Measurements from ENCODE around the gene SEC23A. TPM values are rescaled to one million over a fixed set of nuclear protein-coding genes. Genes with fewer than 3 reads are reported as not detected.
A peak's percentile ranks its signal among the peaks of the same experiment; 100 is the strongest.

Gene SEC23A
- total and polyA plus RNA-seq, 2 of the 13 experiments (the other 11 are each of a cell fraction or from before 2014, with no cell fraction given): 403 to 887 TPM

- TF ChIP-seq PTBP1 (IDR thresholded peaks at IDR 0.05; ENCODE audit: low read depth, low read length, poor library complexity, severe bottlenecking): no peak
- no peak for TF ChIP-seq THAP8 (CRISPR knock-in tag; IDR thresholded peaks at IDR 0.05; ENCODE audit: borderline replicate concordance)
- TF ChIP-seq MIXL1 (CRISPR knock-in tag; IDR thresholded peaks at IDR 0.05): peak; percentile 80
- no peak for TF ChIP-seq TBP (CRISPR knock-in tag; IDR thresholded peaks at IDR 0.05)
- TF ChIP-seq E2F5 (CRISPR knock-in tag; conservative IDR thresholded peaks at IDR 0.05): no peak
- no peak for TF ChIP-seq PHF20 (CRISPR knock-in tag; IDR thresholded peaks at IDR 0.05)
- no peak for TF ChIP-seq MTF2 (CRISPR knock-in tag; IDR thresholded peaks at IDR 0.05; ENCODE audit: borderline replicate concordance)
- no peak for TF ChIP-seq MIER3 (CRISPR knock-in tag; IDR thresholded peaks at IDR 0.05; ENCODE audit: borderline replicate concordance)
- TF ChIP-seq HOXA5 (CRISPR knock-in tag; IDR thresholded peaks at IDR 0.05): 0 out of 2 replicates have a peak, but pooled peaks have one; percentile 28
- TF ChIP-seq, protein P1, sequence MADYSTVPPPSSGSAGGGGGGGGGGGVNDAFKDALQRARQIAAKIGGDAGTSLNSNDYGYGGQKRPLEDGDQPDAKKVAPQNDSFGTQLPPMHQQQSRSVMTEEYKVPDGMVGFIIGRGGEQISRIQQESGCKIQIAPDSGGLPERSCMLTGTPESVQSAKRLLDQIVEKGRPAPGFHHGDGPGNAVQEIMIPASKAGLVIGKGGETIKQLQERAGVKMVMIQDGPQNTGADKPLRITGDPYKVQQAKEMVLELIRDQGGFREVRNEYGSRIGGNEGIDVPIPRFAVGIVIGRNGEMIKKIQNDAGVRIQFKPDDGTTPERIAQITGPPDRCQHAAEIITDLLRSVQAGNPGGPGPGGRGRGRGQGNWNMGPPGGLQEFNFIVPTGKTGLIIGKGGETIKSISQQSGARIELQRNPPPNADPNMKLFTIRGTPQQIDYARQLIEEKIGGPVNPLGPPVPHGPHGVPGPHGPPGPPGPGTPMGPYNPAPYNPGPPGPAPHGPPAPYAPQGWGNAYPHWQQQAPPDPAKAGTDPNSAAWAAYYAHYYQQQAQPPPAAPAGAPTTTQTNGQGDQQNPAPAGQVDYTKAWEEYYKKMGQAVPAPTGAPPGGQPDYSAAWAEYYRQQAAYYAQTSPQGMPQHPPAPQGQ (CRISPR knock-in tag; IDR thresholded peaks at IDR 0.05; ENCODE audit: borderline replicate concordance): no peak
- no peak for TF ChIP-seq ZBTB42 (CRISPR knock-in tag; IDR thresholded peaks at IDR 0.05)
- TF ChIP-seq ZNF749 (CRISPR knock-in tag; IDR thresholded peaks at IDR 0.05; ENCODE audit: borderline replicate concordance): no peak
- TF ChIP-seq PCBP2 (optimal IDR thresholded peaks at IDR 0.05; ENCODE audit: low read depth, low read length, poor library complexity, severe bottlenecking): no peak
- peak; percentile 59; the same call in 1 of the 2 replicates for TF ChIP-seq SIN3B (IDR thresholded peaks at IDR 0.05; ENCODE audit: low read length)
- no peak for TF ChIP-seq ZNF18 (CRISPR knock-in tag; IDR thresholded peaks at IDR 0.05; ENCODE audit: insufficient replicate concordance)
- TF ChIP-seq, protein P2, sequence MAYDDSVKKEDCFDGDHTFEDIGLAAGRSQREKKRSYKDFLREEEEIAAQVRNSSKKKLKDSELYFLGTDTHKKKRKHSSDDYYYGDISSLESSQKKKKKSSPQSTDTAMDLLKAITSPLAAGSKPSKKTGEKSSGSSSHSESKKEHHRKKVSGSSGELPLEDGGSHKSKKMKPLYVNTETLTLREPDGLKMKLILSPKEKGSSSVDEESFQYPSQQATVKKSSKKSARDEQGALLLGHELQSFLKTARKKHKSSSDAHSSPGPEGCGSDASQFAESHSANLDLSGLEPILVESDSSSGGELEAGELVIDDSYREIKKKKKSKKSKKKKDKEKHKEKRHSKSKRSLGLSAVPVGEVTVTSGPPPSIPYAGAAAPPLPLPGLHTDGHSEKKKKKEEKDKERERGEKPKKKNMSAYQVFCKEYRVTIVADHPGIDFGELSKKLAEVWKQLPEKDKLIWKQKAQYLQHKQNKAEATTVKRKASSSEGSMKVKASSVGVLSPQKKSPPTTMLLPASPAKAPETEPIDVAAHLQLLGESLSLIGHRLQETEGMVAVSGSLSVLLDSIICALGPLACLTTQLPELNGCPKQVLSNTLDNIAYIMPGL (CRISPR knock-in tag; IDR thresholded peaks at IDR 0.05; ENCODE audit: borderline replicate concordance in 1 of 2, low read depth in 1 of 2): no peak
- TF ChIP-seq ZFP36 (IDR thresholded peaks at IDR 0.05; ENCODE audit: borderline replicate concordance, low read depth, low read length, partially characterized antibody): no peak
- no peak for TF ChIP-seq KLF9 (CRISPR knock-in tag; IDR thresholded peaks at IDR 0.05; ENCODE audit: low read depth)
- no peak for TF ChIP-seq HOXA7 (CRISPR knock-in tag; IDR thresholded peaks at IDR 0.05)
- TF ChIP-seq ZBTB25 (CRISPR knock-in tag; IDR thresholded peaks at IDR 0.05): no peak
- no peak for TF ChIP-seq HMG20A (CRISPR knock-in tag; IDR thresholded peaks at IDR 0.05; ENCODE audit: borderline replicate concordance)
- TF ChIP-seq FOXO1 (CRISPR knock-in tag; IDR thresholded peaks at IDR 0.05): no peak
Measured at GRCh38 chr14:39015360-39015961, 87.6 kb downstream of the SEC23A start (continued).
